Naive thymus-derived CD4-positive, alpha-beta T cell (primary cell): ENCODE results near the gene SYVN1. TPM values are rescaled to one million over a fixed set of nuclear protein-coding genes. Genes with fewer than 3 reads are reported as not detected.
A peak's percentile ranks its signal among the peaks of the same experiment; 100 is the strongest.

Source experiments
- ATAC-seq: fragments of 150-1000 bp; cut with Tn5 transposase; 2 replicates; pipeline ENCODE4 v1.10.0; 2021; ENCODE audit warnings: mild to moderate bottlenecking, moderate library complexity
- CTCF ChIA-PET: fragments of 350-600 bp; sonication (Branson Sonifier 250); formaldehyde crosslinking; loops from one replicate; lab custom pipeline; 2021; ENCODE audit warnings: antibody characterized with exemption; lab: Charles Lee
- POLR2A ChIA-PET: fragments of 350-600 bp; sonication (Branson Sonifier 250); formaldehyde crosslinking; loops from one replicate; lab custom pipeline; 2021; ENCODE audit warnings: antibody characterized with exemption, inconsistent platforms; lab: Charles Lee
- DNase-seq, 9 donors: peaks; one replicate each; pipeline versions ENCODE4 v3.0.0 to v3.0.0-alpha.2; 2020 to 2022; ENCODE audit warnings: mixed read lengths in 1 of 9
- H3K27ac ChIP-seq: one replicate; pipeline ENCODE4 v1.7.0; 2013; ENCODE audit warnings: mild to moderate bottlenecking, low read depth, low read length, moderate library complexity
- H3K27me3 ChIP-seq, 2 donors: one replicate each; pipeline ENCODE4 v1.7.0; 2013; ENCODE audit warnings: low read length in 2 of 2, mild to moderate bottlenecking in 2 of 2, moderate library complexity in 2 of 2; ENCODE audit not compliant: control insufficient read depth in 2 of 2, insufficient read depth in 2 of 2
- H3K36me3 ChIP-seq, 3 experiments: 1 replicate in 2 of 3; 2 replicates in 1 of 3; pipeline ENCODE4 v1.7.0; 2013; ENCODE audit warnings: low read length in 3 of 3, mild to moderate bottlenecking in 3 of 3, moderate library complexity in 1 of 3; ENCODE audit not compliant: insufficient read depth in 3 of 3, control insufficient read depth in 2 of 3
- H3K4me1 ChIP-seq, 2 donors: one replicate each; pipeline ENCODE4 v1.7.0; 2013; ENCODE audit warnings: low read length in 2 of 2, mild to moderate bottlenecking in 2 of 2, moderate library complexity in 1 of 2; ENCODE audit not compliant: control insufficient read depth in 2 of 2, insufficient read depth in 2 of 2
- H3K4me3 ChIP-seq: 2 replicates; pipeline ENCODE4 v1.7.0; 2013; ENCODE audit warnings: mild to moderate bottlenecking, low read length
- H3K9me3 ChIP-seq, 3 experiments: 1 replicate in 2 of 3; 2 replicates in 1 of 3; pipeline ENCODE4 v1.7.0; 2013; ENCODE audit warnings: low read length in 3 of 3; ENCODE audit not compliant: control insufficient read depth in 2 of 3
- H3K27ac Mint-ChIP-seq, 9 donors: one replicate each; pipeline ENCODE4 v1.8.0; 2020 to 2022; ENCODE audit warnings: mixed read lengths in 9 of 9, mild to moderate bottlenecking in 8 of 9, moderate library complexity in 5 of 9, inconsistent platforms in 2 of 9
- H3K27me3 Mint-ChIP-seq, 5 donors: one replicate each; pipeline ENCODE4 v1.8.0; 2021 to 2022; ENCODE audit warnings: mixed read lengths in 5 of 5, mild to moderate bottlenecking in 1 of 5
- H3K36me3 Mint-ChIP-seq, 5 donors: one replicate each; pipeline ENCODE4 v1.8.0; 2020 to 2022; ENCODE audit warnings: mixed read lengths in 5 of 5, mild to moderate bottlenecking in 3 of 5, inconsistent platforms in 1 of 5
- H3K4me1 Mint-ChIP-seq, 7 donors: one replicate each; pipeline ENCODE4 v1.8.0; 2020 to 2022; ENCODE audit warnings: mixed read lengths in 7 of 7, mild to moderate bottlenecking in 3 of 7, inconsistent platforms in 1 of 7
- H3K4me3 Mint-ChIP-seq, 10 donors: one replicate each; pipeline ENCODE4 v1.8.0; 2020 to 2022; ENCODE audit warnings: mild to moderate bottlenecking in 10 of 10, mixed read lengths in 10 of 10, moderate library complexity in 6 of 10, inconsistent platforms in 2 of 10
- H3K9me3 Mint-ChIP-seq, 11 donors: one replicate each; pipeline ENCODE4 v1.8.0; 2020 to 2022; ENCODE audit warnings: mixed read lengths in 11 of 11, mild to moderate bottlenecking in 4 of 11, inconsistent platforms in 1 of 11, moderate library complexity in 1 of 11
- intact Hi-C, 2 donors: fragments of 100-400 bp; cut with micrococcal nuclease; formaldehyde crosslinking; loops; one replicate each; pipeline ENCODE4 v1.15.1; 2023
- polyA plus RNA-seq, 2 donors: library from polyadenylated mRNA; unstranded; fragments of 300-500 nt; fragmentation: Illumina TruSeq; gene quantifications; one replicate each; pipeline ENCODE4 v1.2.3, GENCODE V29; 2021
- total RNA-seq, 6 experiments: library from RNA in 5 of 6; stranded (reverse) in 5 of 6; gene quantifications; 1 replicate in 5 of 6; 2 replicates in 1 of 6; pipeline ENCODE4 v1.2.3 and lab custom pipeline; 2021 to 2026

Gene SYVN1
- total and polyA plus RNA-seq, 7 experiments from 2014 or later = 8.6 to 84.6 (median 67.5) TPM

DNA sequence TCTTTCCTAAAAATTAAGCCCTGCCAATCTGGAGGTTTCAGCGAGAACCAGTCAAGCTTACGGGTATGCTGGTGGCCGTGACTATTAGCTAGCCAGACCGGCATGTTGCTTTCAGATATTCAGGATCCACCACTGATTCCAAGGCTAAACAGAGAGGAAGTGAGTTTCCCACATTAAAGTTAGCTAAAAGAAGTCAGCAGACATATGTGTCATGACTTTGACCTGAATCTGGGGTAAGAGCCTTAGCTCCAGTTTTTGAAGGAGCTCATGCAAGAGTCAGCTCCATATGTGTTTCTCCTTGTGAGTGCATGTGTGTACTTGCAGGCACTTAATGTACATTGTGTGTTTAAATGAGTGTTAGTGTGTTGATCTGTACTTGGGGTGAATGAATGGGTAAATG is 48.9 kb downstream of the SYVN1 start:
- H3K4me1 Mint-ChIP-seq = peaks cover 20 to 43% (median 27%) of the 10 kb centered on the region in 7 donors
- peaks cover 0 to 4% (median 0%) of the 10 kb centered on the region in 5 donors for H3K27me3 Mint-ChIP-seq
- POLR2A ChIA-PET = interaction anchor here (0.7 to 3.2 kb wide), 8 partner anchors 10 to 71 kb away, joined by 3 to 22 read pairs (median 4); partner anchors contain the start of genes FAU, MRPL49, SYVN1 and VPS51
- ATAC-seq (no peak), DNase-seq (no peak)
- intact Hi-C loops = loop anchor here in 1 of 2 donors (10.0 kb wide), 1 partner anchor 241 kb away; the partner anchor contains the start of gene CDC42BPG
- peaks cover 0 to 43% (median 11%) of the 10 kb centered on the region in 3 experiments for H3K36me3 ChIP-seq
- peak overlapping the region; percentile 88 to 99 (median 93) for H3K4me3 Mint-ChIP-seq
- H3K36me3 Mint-ChIP-seq = peaks cover 0 to 26% (median 17%) of the 10 kb centered on the region in 5 donors
- peaks cover 0 to 9% (median 0%) of the 10 kb centered on the region in 11 donors for H3K9me3 Mint-ChIP-seq
- H3K4me1 ChIP-seq = peaks cover 13 to 14% of the 10 kb centered on the region in 2 donors
- no peaks in the 10 kb centered on the region for H3K27me3 ChIP-seq
- peak overlapping the region; percentile 86 for H3K27ac ChIP-seq
- peak overlapping the region; percentile 9 to 99 (median 97) for H3K27ac Mint-ChIP-seq
- H3K4me3 ChIP-seq = no peak overlapping the region
- CTCF ChIA-PET = interaction anchor here (0.8 to 1.4 kb wide), 3 partner anchors 14 to 71 kb away, joined by 3 to 7 read pairs (median 4); partner anchors contain the start of gene ARL2
- H3K9me3 ChIP-seq = no peaks in the 10 kb centered on the region

DNA sequence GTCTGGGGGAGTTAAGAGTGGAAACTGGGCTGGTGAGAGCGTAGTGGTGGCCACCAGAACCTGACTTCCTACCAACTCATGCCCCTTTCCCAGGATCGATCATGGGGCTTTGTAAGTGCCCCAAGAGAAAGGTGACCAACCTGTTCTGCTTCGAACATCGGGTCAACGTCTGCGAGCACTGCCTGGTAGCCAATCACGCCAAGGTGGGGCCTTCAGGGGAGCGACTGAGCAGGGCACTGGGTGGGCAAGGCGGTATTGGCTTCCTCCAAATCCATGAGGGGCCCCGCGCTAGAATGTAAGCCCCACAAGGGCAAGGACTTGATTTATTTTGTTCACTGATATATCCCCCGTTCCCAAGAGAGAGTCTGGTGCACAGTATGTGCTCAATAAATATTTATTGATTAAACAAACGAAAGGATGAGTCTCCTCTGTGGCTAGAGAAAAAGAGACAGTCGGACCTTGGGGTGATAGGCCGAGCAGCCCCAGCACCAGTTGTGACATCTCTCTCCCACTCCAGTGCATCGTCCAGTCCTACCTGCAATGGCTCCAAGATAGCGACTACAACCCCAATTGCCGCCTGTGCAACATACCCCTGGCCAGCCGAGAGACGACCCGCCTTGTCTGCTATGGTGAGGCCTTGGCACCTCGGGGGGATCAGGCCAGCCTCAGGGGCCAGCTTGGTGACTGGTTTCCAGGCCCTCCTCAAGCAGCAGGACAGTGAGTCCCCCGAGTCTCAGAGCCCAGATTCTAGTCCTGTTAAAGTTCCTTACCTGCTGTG is 49.5 kb downstream of the SYVN1 start:
- Histone ChIP-seq H3K27ac (peak overlapping the region; percentile 86), H3K27me3 (no peaks in the 10 kb centered on the region), H3K4me1 (peaks cover 13 to 14% of the 10 kb centered on the region in 2 donors), H3K4me3 (peak overlapping the region; percentile 61), H3K36me3 (peaks cover 0 to 43% (median 11%) of the 10 kb centered on the region in 3 experiments), H3K9me3 (no peaks in the 10 kb centered on the region)
- Mint-ChIP-seq H3K4me1 (peaks cover 20 to 46% (median 27%) of the 10 kb centered on the region in 7 donors), H3K27me3 (peaks cover 0 to 4% (median 0%) of the 10 kb centered on the region in 5 donors), H3K4me3 (peak overlapping the region; percentile 88 to 99 (median 93)), H3K27ac (peak overlapping the region; percentile 94 to 99 (median 97)), H3K36me3 (peaks cover 0 to 29% (median 17%) of the 10 kb centered on the region in 5 donors), H3K9me3 (peaks cover 0 to 10% (median 0%) of the 10 kb centered on the region in 11 donors)
- no peak for ATAC-seq
- intact Hi-C loops = loop anchor here (1.0 to 10.0 kb wide), 14 partner anchors 12 to 240 kb away; partner anchors contain the start of genes FAU (in 2 of the 2), MRPL49 (in 2 of the 2), PPP2R5B (in 2 of the 2) and SNX15 (in 2 of the 2)
- ChIA-PET POLR2A (interaction anchor here (0.8 to 3.2 kb wide), 7 partner anchors 10 to 56 kb away, joined by 3 to 22 read pairs (median 5); partner anchors contain the start of genes FAU, MRPL49, SYVN1 and VPS51), CTCF (interaction anchor here (0.8 to 1.4 kb wide), 3 partner anchors 15 to 71 kb away, joined by 3 to 7 read pairs (median 4); partner anchors contain the start of gene ARL2)
- no peak for DNase-seq

DNA sequence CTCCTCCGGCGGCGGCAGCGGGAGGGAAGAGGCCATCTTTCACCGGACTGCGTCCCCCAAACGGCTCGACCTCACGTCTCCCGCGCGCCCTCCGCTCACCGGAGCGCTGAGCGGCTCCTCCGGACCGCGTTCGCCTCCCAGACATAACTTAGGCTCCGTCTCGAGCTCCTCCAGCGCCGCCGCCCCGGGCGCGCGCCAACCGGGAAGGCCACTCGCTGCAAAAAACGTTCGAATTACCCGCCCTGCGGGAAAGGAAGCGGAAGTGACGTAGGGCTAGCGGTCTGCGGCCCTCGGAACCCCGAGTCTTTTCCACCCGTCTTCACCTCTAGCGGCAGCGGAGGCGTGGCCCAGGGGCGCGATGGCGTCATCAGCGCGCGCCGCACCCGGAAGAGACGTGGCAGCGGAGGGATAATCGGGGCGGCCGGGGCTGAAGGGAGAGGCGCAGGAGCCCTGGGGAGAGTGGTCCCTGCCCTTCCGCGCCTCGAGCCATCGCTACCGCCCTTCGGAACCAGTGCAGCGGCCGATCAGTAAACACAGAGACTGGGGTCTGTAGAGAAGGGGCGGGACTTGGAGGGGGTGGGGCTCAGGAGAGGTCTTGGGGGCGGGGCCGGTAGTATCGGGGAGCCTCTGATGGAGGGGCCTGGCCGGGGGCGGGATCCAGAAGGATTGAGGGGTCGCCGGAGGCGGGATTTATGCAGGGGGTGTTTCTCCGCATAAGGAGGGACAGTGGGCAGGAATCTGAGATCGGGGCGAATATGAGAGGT is 50.3 kb downstream of the SYVN1 start, which contains the start of the genes CDCA5 and ZFPL1:
Gene CDCA5 (minus strand): TSS at position 207 of the 764 bp plus-strand sequence. CDS start 62 bp downstream, at position 145.
Gene ZFPL1 (plus strand): TSS at position 389 of the 764 bp plus-strand sequence. CDS start 477 bp downstream, outside the sequence.
- Mint-ChIP-seq H3K9me3 (peaks cover 0 to 10% (median 0%) of the 10 kb centered on the region in 11 donors), H3K27me3 (peaks cover 0 to 4% (median 0%) of the 10 kb centered on the region in 5 donors), H3K4me3 (peak within 1 kb of the TSS; percentile 88 to 99 (median 93)), H3K27ac (peak within 1 kb of the TSS; percentile 94 to 99 (median 97)), H3K36me3 (peaks cover 0 to 26% (median 14%) of the 10 kb centered on the region in 5 donors), H3K4me1 (peaks cover 20 to 49% (median 27%) of the 10 kb centered on the region in 7 donors)
- H3K27ac ChIP-seq = peak within 1 kb of the TSS; percentile 86
- DNase-seq (peak; percentile 94 to 98 (median 97)), ATAC-seq (peak; percentile 96)
- H3K27me3 ChIP-seq = no peaks in the 10 kb centered on the region
- CTCF ChIA-PET = interaction anchor here (1.3 kb wide), 1 partner anchor 34 kb away, joined by 3 read pairs; no protein-coding TSS in a partner anchor
- H3K4me1 ChIP-seq = peaks cover 13 to 14% of the 10 kb centered on the region in 2 donors
- peaks cover 0 to 36% (median 11%) of the 10 kb centered on the region in 3 experiments for H3K36me3 ChIP-seq
- POLR2A ChIA-PET = interaction anchor here (0.7 to 1.6 kb wide), 6 partner anchors 12 to 194 kb away, joined by 3 to 4 read pairs (median 4); partner anchors contain the start of genes ARL2, TM7SF2 and VPS51
- H3K4me3 ChIP-seq = peak within 1 kb of the TSS; percentile 61
- intact Hi-C loops = loop anchor here (1.0 to 10.0 kb wide), 14 partner anchors 12 to 239 kb away; partner anchors contain the start of genes FAU (in 2 of the 2), MRPL49 (in 2 of the 2), PPP2R5B (in 2 of the 2) and SNX15 (in 2 of the 2)
- no peaks in the 10 kb centered on the region for H3K9me3 ChIP-seq

GRCh38 chr11:65083134-65083833 is 51.0 kb downstream of the SYVN1 start:
- Histone ChIP-seq H3K4me3 (peak overlapping the region; percentile 61), H3K36me3 (peaks cover 0 to 29% (median 11%) of the 10 kb centered on the region in 3 experiments), H3K9me3 (no peaks in the 10 kb centered on the region), H3K4me1 (peaks cover 13 to 14% of the 10 kb centered on the region in 2 donors), H3K27ac (peak overlapping the region; percentile 86), H3K27me3 (no peaks in the 10 kb centered on the region)
- ChIA-PET POLR2A (interaction anchor here (0.7 to 2.2 kb wide), 9 partner anchors 13 to 194 kb away, joined by 3 to 11 read pairs (median 3); partner anchors contain the start of genes ARL2, TM7SF2, VPS51 and ZNHIT2), CTCF (interaction anchor here (0.7 to 1.3 kb wide), 4 partner anchors 11 to 69 kb away, joined by 3 to 6 read pairs (median 3); partner anchors contain the start of gene ARL2)
- Mint-ChIP-seq H3K4me3 (peak overlapping the region; percentile 88 to 99 (median 93)), H3K4me1 (peaks cover 22 to 56% (median 30%) of the 10 kb centered on the region in 7 donors), H3K27me3 (peaks cover 0 to 4% (median 0%) of the 10 kb centered on the region in 5 donors), H3K27ac (peak overlapping the region; percentile 94 to 99 (median 97)), H3K36me3 (peaks cover 0 to 26% (median 8%) of the 10 kb centered on the region in 5 donors), H3K9me3 (peaks cover 0 to 10% (median 0%) of the 10 kb centered on the region in 11 donors)
- DNase-seq (no peak), ATAC-seq (no peak)
- intact Hi-C loops = loop anchor here in 1 of 2 donors (10.0 kb wide), 1 partner anchor 238 kb away; the partner anchor contains the start of gene CDC42BPG

DNA sequence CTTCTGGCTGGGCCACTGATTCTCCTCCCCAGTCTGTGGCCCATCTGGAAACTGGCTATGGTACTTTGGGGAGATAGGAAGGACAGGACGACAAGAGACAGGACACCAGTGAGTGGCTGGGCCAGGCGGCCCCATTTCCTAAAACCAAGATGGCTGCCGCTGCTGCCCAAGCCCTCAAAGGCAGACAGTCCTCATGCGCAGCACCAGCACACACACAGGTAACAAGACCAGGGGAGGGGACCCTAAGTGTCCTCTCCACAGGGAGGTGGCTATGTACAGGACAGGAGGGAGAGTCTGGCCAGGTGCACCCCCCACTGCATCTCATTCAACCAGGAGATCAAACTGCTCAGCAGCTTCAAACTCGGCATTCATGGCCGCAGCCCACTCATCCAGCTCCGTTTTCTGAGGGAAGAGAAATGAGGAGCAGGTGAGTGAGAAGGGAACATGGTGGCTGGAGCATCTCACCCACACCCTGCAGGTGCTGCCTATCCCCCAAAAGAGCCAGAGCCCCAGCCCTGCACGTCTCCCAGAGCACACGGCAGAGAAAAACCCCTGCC is 55.5 kb downstream of the SYVN1 start:
- no peaks in the 10 kb centered on the region for H3K36me3 ChIP-seq
- peaks cover 3 to 4% of the 10 kb centered on the region in 2 donors for H3K4me1 ChIP-seq
- Mint-ChIP-seq H3K36me3 (peaks cover 0 to 15% (median 0%) of the 10 kb centered on the region in 5 donors), H3K9me3 (peaks cover 0 to 5% (median 0%) of the 10 kb centered on the region in 11 donors), H3K4me3 (peak overlapping the region in 1 of 10 donors; percentile 48), H3K27ac (peak overlapping the region in 3 of 9 donors; percentile 49 to 83 (median 71)), H3K27me3 (peaks cover 0 to 2% (median 0%) of the 10 kb centered on the region in 5 donors), H3K4me1 (peaks cover 7 to 51% (median 14%) of the 10 kb centered on the region in 7 donors)
- ChIA-PET POLR2A (interaction anchor here (0.9 kb wide), 1 partner anchor 52 kb away, joined by 3 read pairs; the partner anchor contains the start of gene SNX15), CTCF (interaction anchor here (2.0 kb wide), 1 partner anchor 66 kb away, joined by 6 read pairs; no protein-coding TSS in a partner anchor)
- intact Hi-C loops = loop anchor here (1.0 to 2.0 kb wide), 4 partner anchors 18 to 66 kb away; partner anchors contain the start of genes SAC3D1 (in 1 of the 2), SNX15 (in 1 of the 2) and VPS51 (in 1 of the 2)
- H3K27me3 ChIP-seq = no peaks in the 10 kb centered on the region
- DNase-seq (no peak), ATAC-seq (no peak)
- no peak overlapping the region for H3K27ac ChIP-seq
- no peaks in the 10 kb centered on the region for H3K9me3 ChIP-seq
- H3K4me3 ChIP-seq = no peak overlapping the region
